ENCODE measurements around the gene STX18. TPM values are rescaled to one million over a fixed set of nuclear protein-coding genes. Genes with fewer than 3 reads are reported as not detected.

STX18 gene
- total RNA-seq, 2 donors from 2014 or later, result 31.4 to 31.8 TPM

- H3K27ac ChIP-seq, result no peak overlapping the region
- no peaks in the 10 kb centered on the region for H3K4me1 ChIP-seq
- no peaks in the 10 kb centered on the region for H3K27me3 ChIP-seq
- TF ChIP-seq, protein P1, sequence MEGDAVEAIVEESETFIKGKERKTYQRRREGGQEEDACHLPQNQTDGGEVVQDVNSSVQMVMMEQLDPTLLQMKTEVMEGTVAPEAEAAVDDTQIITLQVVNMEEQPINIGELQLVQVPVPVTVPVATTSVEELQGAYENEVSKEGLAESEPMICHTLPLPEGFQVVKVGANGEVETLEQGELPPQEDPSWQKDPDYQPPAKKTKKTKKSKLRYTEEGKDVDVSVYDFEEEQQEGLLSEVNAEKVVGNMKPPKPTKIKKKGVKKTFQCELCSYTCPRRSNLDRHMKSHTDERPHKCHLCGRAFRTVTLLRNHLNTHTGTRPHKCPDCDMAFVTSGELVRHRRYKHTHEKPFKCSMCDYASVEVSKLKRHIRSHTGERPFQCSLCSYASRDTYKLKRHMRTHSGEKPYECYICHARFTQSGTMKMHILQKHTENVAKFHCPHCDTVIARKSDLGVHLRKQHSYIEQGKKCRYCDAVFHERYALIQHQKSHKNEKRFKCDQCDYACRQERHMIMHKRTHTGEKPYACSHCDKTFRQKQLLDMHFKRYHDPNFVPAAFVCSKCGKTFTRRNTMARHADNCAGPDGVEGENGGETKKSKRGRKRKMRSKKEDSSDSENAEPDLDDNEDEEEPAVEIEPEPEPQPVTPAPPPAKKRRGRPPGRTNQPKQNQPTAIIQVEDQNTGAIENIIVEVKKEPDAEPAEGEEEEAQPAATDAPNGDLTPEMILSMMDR (IDR thresholded peaks at IDR 0.05), result no peak
- no peaks in the 10 kb centered on the region for H3K9me3 ChIP-seq
- no peak overlapping the region for H3K4me3 ChIP-seq
- DNase-seq, result no peak
- intact Hi-C loops (cut with DNase I), result no loop called here
- H3K36me3 ChIP-seq, result peaks cover 5% of the 10 kb centered on the region
- no peak overlapping the region for H3K9ac ChIP-seq (ENCODE audit: low read depth in 2 of 2, low read length in 2 of 2)
Observed at GRCh38 chr4:4460759-4461158, 81.1 kb downstream of the STX18 start.

GRCh38 chr4:4459181-4459580 lies 82.7 kb downstream of the STX18 start:
- no peak overlapping the region for H3K9ac ChIP-seq (ENCODE audit: low read depth in 2 of 2, low read length in 2 of 2)
- H3K9me3 ChIP-seq, result no peaks in the 10 kb centered on the region
- no peak overlapping the region for H3K4me3 ChIP-seq
- no peak overlapping the region for H3K27ac ChIP-seq
- no peak for DNase-seq
- H3K36me3 ChIP-seq, result peaks cover 5% of the 10 kb centered on the region
- intact Hi-C loops (cut with DNase I), result no loop called here
- no peaks in the 10 kb centered on the region for H3K4me1 ChIP-seq
- TF ChIP-seq, protein P1 (IDR thresholded peaks at IDR 0.05), result no peak
- no peaks in the 10 kb centered on the region for H3K27me3 ChIP-seq

DNA sequence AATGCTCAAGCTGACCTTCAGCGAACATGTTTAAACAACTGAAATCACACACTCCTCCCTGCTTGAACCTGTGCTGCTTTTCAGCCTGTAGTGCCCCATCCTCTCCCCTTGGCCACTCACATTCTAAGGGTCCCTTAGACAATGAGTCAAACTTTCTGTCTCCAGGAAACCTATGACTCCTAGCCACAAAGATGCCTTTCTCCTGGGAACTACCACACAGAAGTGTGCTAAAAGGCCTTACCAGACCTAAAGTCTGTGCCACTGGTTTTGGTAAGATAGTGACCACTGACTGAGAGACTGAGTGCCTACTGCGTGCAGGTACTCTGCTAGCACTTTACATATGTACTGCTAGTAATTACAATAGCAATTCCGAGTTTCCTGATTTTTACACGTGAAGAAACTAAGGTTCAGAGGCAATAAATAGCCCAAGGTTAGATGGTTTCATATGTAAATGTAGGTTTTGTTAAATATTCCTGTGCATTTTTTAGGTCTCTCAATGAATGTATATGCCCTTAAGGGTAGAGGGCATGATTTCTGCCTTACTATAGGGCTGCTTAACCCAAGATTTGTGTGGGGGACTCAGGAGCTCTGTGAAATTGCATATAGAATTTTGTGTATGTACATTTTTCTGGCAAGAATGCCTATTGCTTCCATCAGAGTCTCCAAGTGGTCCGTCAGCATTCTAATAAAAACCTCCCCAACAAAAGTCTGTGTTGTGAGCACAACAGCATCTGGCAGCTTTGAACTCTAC lies 83.9 kb downstream of the STX18 start:
- intact Hi-C loops (cut with DNase I), result no loop called here
- TF ChIP-seq, protein P1 (IDR thresholded peaks at IDR 0.05), result no peak
- Histone ChIP-seq H3K36me3 (peaks cover 5% of the 10 kb centered on the region), H3K4me1 (no peaks in the 10 kb centered on the region), H3K9ac (ENCODE audit: low read depth in 2 of 2, low read length in 2 of 2) (no peak overlapping the region), H3K27me3 (no peaks in the 10 kb centered on the region), H3K9me3 (no peaks in the 10 kb centered on the region), H3K4me3 (no peak overlapping the region), H3K27ac (no peak overlapping the region)
- no peak for DNase-seq

GRCh38 chr4:4456816-4457578 lies 84.9 kb downstream of the STX18 start:
- Histone ChIP-seq H3K9ac (ENCODE audit: low read depth in 2 of 2, low read length in 2 of 2) (no peak overlapping the region), H3K27ac (no peak overlapping the region), H3K27me3 (no peaks in the 10 kb centered on the region), H3K4me3 (no peak overlapping the region), H3K36me3 (peaks cover 5% of the 10 kb centered on the region), H3K4me1 (no peaks in the 10 kb centered on the region), H3K9me3 (no peaks in the 10 kb centered on the region)
- DNase-seq, result no peak
- intact Hi-C loops (cut with DNase I), result no loop called here
- TF ChIP-seq, protein P1 (IDR thresholded peaks at IDR 0.05), result no peak

DNA sequence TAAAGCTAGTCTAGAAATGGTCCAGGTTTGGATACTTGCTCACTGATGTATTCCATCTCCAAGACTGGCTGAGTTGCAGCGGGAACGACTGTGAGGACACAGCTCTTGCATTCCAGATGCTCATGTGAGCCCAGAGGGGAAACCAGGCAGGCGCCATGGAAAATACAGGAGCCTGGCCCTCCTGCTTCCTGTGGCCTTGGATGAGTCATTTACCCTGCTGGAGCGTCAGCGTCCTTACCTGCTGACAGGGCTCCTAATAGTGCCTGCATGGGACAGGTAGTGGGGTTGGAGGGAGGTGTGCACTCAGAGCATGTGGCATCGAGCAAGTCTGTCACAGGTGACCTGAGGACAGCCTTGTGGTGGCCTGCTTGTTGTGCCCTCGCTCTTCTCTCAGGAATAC lies 85.5 kb downstream of the STX18 start:
- TF ChIP-seq, protein P1 (IDR thresholded peaks at IDR 0.05), result no peak
- Histone ChIP-seq H3K4me1 (no peaks in the 10 kb centered on the region), H3K4me3 (no peak overlapping the region), H3K27me3 (no peaks in the 10 kb centered on the region), H3K9me3 (no peaks in the 10 kb centered on the region), H3K9ac (ENCODE audit: low read depth in 2 of 2, low read length in 2 of 2) (no peak overlapping the region), H3K27ac (no peak overlapping the region), H3K36me3 (peaks cover 5% of the 10 kb centered on the region)
- DNase-seq, result no peak
- intact Hi-C loops (cut with DNase I), result no loop called here

Data from colonic mucosa (tissue), 4 donors.